Right atrium auricular region (tissue), 2 donors: ENCODE data around the gene TMEM88. TPM values are rescaled to one million over a fixed set of nuclear protein-coding genes. Genes with fewer than 3 reads are reported as not detected.
A peak's percentile ranks its signal among the peaks of the same experiment; 100 is the strongest.

ENCODE experiments used
- DNase-seq: peaks from one replicate; pipeline ENCODE4 v3.0.0-alpha.2; 2019; ENCODE audit warnings: low spot score
- H3K27ac ChIP-seq, 2 donors: fragments of 200-600 bp; sonication (generic); 1 replicate in 1 of 2; 2 replicates in 1 of 2; pipeline ENCODE4 v1.5.1; 2016 to 2019
- H3K27me3 ChIP-seq, 2 donors: fragments of 200-600 bp; sonication (generic); one replicate each; pipeline versions ENCODE4 v1.5.1 to v1.6.0; 2017 to 2019
- H3K36me3 ChIP-seq: fragments of 200-600 bp; sonication (generic); one replicate; pipeline ENCODE4 v1.5.1; 2016
- H3K4me1 ChIP-seq, 2 donors: fragments of 200-600 bp; sonication (generic); one replicate each; pipeline versions ENCODE4 v1.5.1 to v1.6.0; 2017 to 2019
- H3K4me3 ChIP-seq, 2 donors: fragments of 200-600 bp; sonication (generic); 1 replicate in 1 of 2; 2 replicates in 1 of 2; pipeline ENCODE4 v1.5.1; 2017 to 2019; ENCODE audit warnings: mild to moderate bottlenecking in 1 of 2, moderate library complexity in 1 of 2
- H3K9me3 ChIP-seq, 2 donors: fragments of 200-600 bp; sonication (generic); one replicate each; pipeline ENCODE4 v1.5.1; 2019
- total RNA-seq, 2 donors: library from RNA; depleted of rRNA; stranded (reverse); fragments of >200 nt; gene quantifications; one replicate each; pipeline ENCODE4 v1.1.0, GENCODE V29; 2016
- TF ChIP-seq, protein P1 (sequence below), 2 donors: fragments of 200-600 bp; sonication (generic); IDR thresholded peaks; one replicate each; pipeline ENCODE4 v1.5.1; 2019; ENCODE audit warnings: antibody characterized with exemption in 2 of 2

The TMEM88 gene
- total RNA-seq, 2 donors from 2014 or later: 42.5 to 53.2 TPM

DNA sequence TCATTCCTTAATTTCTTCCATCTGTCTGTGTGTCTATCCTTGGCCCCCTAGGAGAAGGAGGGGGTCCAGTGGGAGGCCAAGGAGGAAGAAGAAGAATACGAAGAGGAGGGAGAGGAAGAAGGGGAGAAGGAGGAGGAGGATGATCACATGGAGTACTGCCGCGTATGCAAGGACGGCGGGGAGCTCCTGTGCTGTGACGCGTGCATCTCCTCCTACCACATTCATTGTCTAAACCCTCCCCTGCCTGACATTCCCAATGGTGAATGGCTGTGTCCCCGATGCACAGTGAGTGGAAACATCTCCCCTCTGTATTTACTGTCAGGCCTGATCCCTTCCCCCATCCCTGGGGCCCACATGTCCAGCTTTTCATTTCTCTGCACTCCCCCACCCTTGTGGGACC lies 40.0 kb downstream of the TMEM88 start:
- H3K27ac ChIP-seq: no peak overlapping the region
- peaks cover 0 to 4% of the 10 kb centered on the region in 2 donors for H3K4me1 ChIP-seq
- peaks cover 50% of the 10 kb centered on the region for H3K36me3 ChIP-seq
- TF ChIP-seq, protein P1, sequence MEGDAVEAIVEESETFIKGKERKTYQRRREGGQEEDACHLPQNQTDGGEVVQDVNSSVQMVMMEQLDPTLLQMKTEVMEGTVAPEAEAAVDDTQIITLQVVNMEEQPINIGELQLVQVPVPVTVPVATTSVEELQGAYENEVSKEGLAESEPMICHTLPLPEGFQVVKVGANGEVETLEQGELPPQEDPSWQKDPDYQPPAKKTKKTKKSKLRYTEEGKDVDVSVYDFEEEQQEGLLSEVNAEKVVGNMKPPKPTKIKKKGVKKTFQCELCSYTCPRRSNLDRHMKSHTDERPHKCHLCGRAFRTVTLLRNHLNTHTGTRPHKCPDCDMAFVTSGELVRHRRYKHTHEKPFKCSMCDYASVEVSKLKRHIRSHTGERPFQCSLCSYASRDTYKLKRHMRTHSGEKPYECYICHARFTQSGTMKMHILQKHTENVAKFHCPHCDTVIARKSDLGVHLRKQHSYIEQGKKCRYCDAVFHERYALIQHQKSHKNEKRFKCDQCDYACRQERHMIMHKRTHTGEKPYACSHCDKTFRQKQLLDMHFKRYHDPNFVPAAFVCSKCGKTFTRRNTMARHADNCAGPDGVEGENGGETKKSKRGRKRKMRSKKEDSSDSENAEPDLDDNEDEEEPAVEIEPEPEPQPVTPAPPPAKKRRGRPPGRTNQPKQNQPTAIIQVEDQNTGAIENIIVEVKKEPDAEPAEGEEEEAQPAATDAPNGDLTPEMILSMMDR (IDR thresholded peaks at IDR 0.05): no peak
- DNase-seq: no peak
- no peaks in the 10 kb centered on the region for H3K9me3 ChIP-seq
- no peaks in the 10 kb centered on the region for H3K27me3 ChIP-seq
- H3K4me3 ChIP-seq: no peak overlapping the region

DNA sequence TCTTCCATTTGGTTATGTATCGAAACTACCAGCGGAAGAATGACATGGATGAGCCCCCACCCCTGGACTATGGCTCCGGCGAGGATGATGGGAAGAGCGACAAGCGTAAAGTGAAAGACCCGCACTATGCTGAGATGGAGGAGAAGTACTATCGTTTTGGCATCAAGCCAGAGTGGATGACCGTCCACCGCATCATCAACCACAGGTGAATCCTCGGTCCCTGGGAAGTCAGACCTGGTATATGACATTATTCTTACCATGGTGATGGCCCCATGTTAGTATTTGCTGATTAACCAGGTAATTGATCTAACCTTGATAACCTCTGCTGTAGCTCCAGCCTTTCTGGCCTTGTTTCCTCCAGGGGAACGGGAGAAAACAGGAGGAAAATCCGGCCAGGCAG lies 42.2 kb downstream of the TMEM88 start:
- H3K27me3 ChIP-seq: no peaks in the 10 kb centered on the region
- no peak for DNase-seq
- H3K36me3 ChIP-seq: peaks cover 69% of the 10 kb centered on the region
- H3K4me3 ChIP-seq: no peak overlapping the region
- no peaks in the 10 kb centered on the region for H3K9me3 ChIP-seq
- TF ChIP-seq, protein P1 (IDR thresholded peaks at IDR 0.05): no peak
- no peaks in the 10 kb centered on the region for H3K4me1 ChIP-seq
- no peak overlapping the region for H3K27ac ChIP-seq

DNA sequence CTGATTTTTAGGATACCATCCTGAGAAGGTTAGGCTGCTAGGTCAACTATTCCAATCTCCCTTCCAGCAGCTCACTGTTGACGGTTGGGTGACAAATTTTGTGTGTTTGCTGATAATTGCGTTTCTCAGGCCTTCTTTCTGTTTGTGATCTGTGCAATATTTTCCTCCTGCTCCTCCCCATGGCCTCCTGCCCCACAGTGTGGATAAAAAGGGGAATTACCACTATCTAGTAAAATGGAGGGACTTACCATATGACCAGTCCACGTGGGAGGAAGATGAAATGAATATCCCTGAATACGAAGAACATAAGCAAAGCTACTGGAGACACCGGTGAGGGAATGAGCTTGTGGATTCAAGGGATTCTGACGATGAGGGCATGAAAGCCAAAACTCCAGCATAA lies 42.9 kb downstream of the TMEM88 start:
- no peak for DNase-seq
- no peaks in the 10 kb centered on the region for H3K27me3 ChIP-seq
- H3K36me3 ChIP-seq: peaks cover 72% of the 10 kb centered on the region
- H3K9me3 ChIP-seq: no peaks in the 10 kb centered on the region
- no peaks in the 10 kb centered on the region for H3K4me1 ChIP-seq
- H3K4me3 ChIP-seq: no peak overlapping the region
- H3K27ac ChIP-seq: no peak overlapping the region
- TF ChIP-seq, protein P1 (IDR thresholded peaks at IDR 0.05): peak in 1 of 2 donors; percentile 67

DNA sequence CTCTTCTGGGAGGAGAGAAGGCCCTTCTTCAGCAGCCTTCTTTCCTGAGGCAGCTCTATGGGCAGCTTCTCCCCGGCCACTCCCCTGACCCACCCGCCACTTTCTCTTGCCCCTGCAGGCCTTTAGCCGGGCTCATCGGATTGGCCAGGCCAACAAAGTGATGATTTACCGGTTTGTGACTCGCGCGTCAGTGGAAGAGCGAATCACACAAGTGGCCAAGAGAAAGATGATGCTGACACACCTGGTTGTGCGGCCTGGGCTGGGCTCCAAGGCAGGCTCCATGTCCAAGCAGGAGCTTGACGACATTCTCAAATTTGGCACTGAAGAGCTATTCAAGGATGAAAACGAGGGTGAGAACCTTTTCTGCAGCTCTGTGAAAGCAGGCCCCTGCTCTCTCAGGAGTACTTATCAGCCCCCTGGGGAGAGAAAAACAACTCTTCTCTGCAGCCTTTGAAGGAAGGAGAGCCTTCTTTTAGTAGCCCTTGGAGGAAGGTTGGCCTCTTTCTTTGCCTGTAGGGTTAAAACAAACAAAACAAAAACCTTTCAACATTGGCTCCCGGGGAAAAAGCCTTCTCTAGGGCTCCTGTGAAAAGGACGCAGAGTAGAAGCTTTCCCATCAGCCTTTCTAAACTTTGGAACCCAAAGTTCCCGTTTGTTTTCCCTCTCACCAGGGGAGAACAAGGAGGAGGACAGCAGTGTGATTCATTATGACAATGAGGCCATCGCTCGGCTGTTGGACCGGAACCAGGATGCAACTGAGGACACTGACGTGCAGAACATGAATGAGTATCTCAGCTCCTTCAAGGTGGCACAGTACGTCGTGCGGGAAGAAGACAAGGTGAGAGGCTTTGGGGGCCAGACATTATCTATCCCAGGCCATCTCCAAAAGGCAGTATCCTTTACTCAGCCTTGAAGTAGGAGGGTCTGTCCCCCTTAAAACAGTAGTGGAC lies 48.6 kb downstream of the TMEM88 start:
- no peak overlapping the region for H3K27ac ChIP-seq
- H3K4me1 ChIP-seq: no peaks in the 10 kb centered on the region
- no peaks in the 10 kb centered on the region for H3K27me3 ChIP-seq
- no peak for DNase-seq
- H3K4me3 ChIP-seq: no peak overlapping the region
- H3K9me3 ChIP-seq: no peaks in the 10 kb centered on the region
- peaks cover 91% of the 10 kb centered on the region for H3K36me3 ChIP-seq
- TF ChIP-seq, protein P1 (IDR thresholded peaks at IDR 0.05): no peak

Other genes with a start within 250 kb of the TMEM88 start
- 10 to 100 TPM; 70.3 to 83.6 TPM for gene FXR2, start 240.2 kb upstream of the TMEM88 start, total RNA-seq
- 10 to 100 TPM; 56.0 to 78.5 TPM for gene SAT2, start 227.2 kb upstream of the TMEM88 start, total RNA-seq
- under 1 TPM in 1 of 2 donors, not detected in 1; 0.39 TPM for gene SHBG, start 224.9 kb upstream of the TMEM88 start, total RNA-seq
- gene ATP1B2, start 204.1 kb upstream of the TMEM88 start, total RNA-seq: 1 to 10 TPM; 1.2 to 2.2 TPM
- gene TP53, start 167.6 kb upstream of the TMEM88 start, total RNA-seq: 10 to 100 TPM; 12.9 to 20.1 TPM
- gene WRAP53, start 166.6 kb upstream of the TMEM88 start, total RNA-seq: 1 to 10 TPM; 3.7 to 6.1 TPM
- 1 to 10 TPM; 2.1 to 5.9 TPM for gene EFNB3, start 149.9 kb upstream of the TMEM88 start, total RNA-seq
- under 1 TPM in 1 of 2 donors, not detected in 1; 0.08 TPM for gene DNAH2, start 137.3 kb upstream of the TMEM88 start, total RNA-seq
- gene KDM6B, start 20.8 kb upstream of the TMEM88 start, total RNA-seq: 10 to 100 TPM; 11.0 to 11.1 TPM
- gene NAA38, start 2.5 kb downstream of the TMEM88 start, total RNA-seq: 10 to 100 TPM; 77.1 to 85.0 TPM
- 1 to 10 TPM; 5.1 to 6.8 TPM for gene CYB5D1, start 2.9 kb downstream of the TMEM88 start, total RNA-seq
- gene CHD3, start 33.7 kb downstream of the TMEM88 start, total RNA-seq: 10 to 100 TPM; 17.6 to 44.7 TPM
- gene RNF227, start 61.2 kb downstream of the TMEM88 start, total RNA-seq: 1 to 10 TPM; 1.6 to 5.8 TPM
- under 1 TPM in 1 of 2 donors, not detected in 1; 0.39 TPM for gene KCNAB3, start 74.8 kb downstream of the TMEM88 start, total RNA-seq
- 10 to 100 TPM; 52.4 to 68.2 TPM for gene TRAPPC1, start 76.9 kb downstream of the TMEM88 start, total RNA-seq
- gene CNTROB, start 77.1 kb downstream of the TMEM88 start, total RNA-seq: 1 to 10 TPM; 4.6 to 8.3 TPM
- gene GUCY2D, start 147.5 kb downstream of the TMEM88 start, total RNA-seq: not detected
- gene ALOX15B, start 184.0 kb downstream of the TMEM88 start, total RNA-seq: 1 to 10 TPM; 1.2 to 1.8 TPM
- gene ALOX12B, start 232.7 kb downstream of the TMEM88 start, total RNA-seq: under 1 TPM in 1 of 2 donors, not detected in 1; 0.43 TPM